Ureter (tissue), 1 donor: Measurements from ENCODE around the gene ZNF605. TPM values are rescaled to one million over a fixed set of nuclear protein-coding genes. Genes with fewer than 3 reads are reported as not detected.
"Not testable (repeated sequence)": the region's sequence is repeated elsewhere in the genome, so short reads cannot be mapped to it uniquely, and the experiment has no call there.

Experiments used
- DNase-seq: peaks from one replicate; pipeline ENCODE4 v3.0.0-alpha.2; 2020; ENCODE audit warnings: low spot score
- total RNA-seq: library from RNA; stranded (reverse); gene quantifications from one replicate; pipeline ENCODE4 v1.2.4, GENCODE V29; 2023
- donor health status: DM: yes; HTN: yes; CAD: no.

ZNF605 gene
- 24.4 TPM for total RNA-seq

GRCh38 chr12:132956011-132956788, at the start of gene ZNF605:
TSS of gene ZNF605 (minus strand) at chr12:132956306. CDS start at chr12:132945635, 10,671 bp downstream.
- peak; percentile 89 for DNase-seq

- no peak for DNase-seq
Observed at GRCh38 chr12:132998741-132999140, 42.6 kb upstream of the ZNF605 start.

GRCh38 chr12:132986885-132987225, 30.7 kb upstream of the ZNF605 start:
- DNase-seq: no peak

DNA sequence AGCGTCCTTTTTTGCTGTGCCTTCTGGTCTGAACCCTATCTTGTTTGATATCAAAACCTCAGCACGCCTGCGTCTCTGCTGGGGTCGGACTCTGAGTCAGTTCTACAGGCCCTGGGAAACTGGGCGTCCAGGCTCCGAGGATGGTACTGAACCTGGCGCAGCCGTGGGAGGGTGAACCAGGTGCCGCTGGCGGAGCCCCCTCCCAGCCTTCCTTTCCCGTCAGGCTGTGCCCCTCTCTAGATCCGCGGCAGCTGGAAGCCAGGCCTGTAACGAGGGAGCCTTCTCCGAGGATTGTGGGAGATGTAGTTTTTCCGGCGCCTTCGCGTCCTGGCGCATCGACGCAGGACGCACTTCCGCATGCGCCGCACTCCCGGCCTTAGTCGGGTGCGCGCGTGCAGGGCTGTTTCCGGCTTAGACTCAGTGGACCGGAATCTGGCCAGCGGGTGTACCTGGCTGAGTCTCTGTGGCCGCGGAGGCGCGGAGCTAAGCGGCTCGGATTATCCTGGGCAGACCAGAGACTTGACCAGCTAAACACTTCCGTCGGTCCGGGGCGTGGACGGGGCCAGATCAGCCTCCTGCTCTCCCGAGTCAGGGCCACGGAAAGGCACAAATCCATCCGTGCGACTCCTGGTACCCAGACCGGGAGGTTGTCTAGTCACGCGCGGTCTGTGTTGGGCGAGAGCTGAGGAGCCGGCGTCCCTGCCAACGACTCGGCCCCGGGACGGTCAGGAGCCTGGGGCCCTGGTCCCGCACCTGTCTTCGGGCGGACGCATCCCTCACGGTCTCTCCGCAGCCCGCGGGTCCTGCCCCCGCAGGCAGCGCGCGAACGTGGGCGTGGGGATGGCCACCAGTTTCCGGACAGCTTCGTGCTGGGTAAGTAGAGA, 30.1 kb upstream of the ZNF605 start, which contains the start of gene ZNF26:
Gene ZNF26, plus strand, starts transcription at position 367 of the 884 bp plus-strand sequence. Its CDS starts 474 bp downstream, at position 841.
- peak; percentile 91 for DNase-seq

DNA sequence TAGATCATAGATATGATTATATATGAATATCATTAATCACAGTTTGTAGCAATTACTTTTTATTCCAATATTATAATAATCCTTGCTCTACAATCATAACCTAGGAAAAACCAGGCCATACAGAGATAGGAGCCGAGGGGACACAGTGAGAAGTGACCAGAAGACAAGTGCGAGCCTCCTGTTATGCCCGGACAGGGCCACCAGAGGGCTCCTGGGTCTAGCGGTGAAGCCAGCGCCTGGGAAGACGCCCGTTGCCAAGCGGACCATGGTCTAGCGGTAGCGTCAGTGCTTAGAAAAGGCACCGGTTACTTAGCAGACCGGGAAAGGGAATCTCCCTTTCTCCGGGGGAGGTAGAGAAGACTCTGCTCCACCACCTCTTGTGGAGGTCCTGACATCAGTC, 20.8 kb upstream of the ZNF605 start:
- DNase-seq: not testable (repeated sequence)

GRCh38 chr12:132972374-132972773, 16.3 kb upstream of the ZNF605 start:
- no peak for DNase-seq

GRCh38 chr12:132967736-132968135, 11.6 kb upstream of the ZNF605 start:
- DNase-seq: no peak

- no peak for DNase-seq
Observed at GRCh38 chr12:132966676-132967415, 10.7 kb upstream of the ZNF605 start.

GRCh38 chr12:132965796-132966195, 9.7 kb upstream of the ZNF605 start:
- DNase-seq: no peak

DNA sequence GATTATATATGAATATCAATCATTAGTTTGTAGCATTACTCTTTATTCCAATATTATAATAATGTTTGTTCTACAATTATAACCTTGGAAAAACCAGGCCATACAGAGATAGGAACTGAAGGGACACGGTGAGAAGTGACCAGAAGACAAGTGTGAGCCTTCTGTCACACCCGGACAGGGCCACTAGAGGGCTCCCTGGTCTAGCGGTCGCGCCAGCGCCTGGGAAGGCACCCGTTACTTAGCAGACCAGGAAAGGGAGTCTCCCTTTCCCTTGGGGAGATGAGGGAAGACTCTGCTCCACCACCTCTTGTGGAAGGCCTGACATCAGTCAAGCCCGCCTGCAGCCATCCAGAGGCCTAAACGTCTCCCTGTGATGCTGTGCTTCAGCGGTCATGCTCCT, 7.8 kb upstream of the ZNF605 start:
- not testable (repeated sequence) for DNase-seq

DNA sequence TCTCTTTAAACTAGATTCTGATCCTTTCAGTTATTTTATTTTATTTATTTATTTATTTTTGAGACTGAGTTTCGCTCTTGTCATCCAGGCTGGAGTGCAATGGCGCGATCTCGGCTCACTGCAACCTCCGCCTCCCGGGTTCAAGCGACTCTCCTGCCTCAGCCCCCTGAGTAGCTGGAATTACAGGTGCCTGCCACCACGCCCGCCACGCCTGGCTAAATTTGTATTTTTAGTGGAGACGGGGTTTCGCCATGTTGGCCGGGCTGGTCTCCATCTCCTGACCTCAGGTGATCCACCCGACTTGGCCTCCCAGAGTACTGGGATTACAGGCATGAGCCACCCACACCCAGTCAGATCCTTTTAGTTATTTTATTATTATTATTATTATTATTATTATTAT, 5.7 kb upstream of the ZNF605 start:
- not testable (repeated sequence) for DNase-seq

- peak; percentile 54 for DNase-seq
Observed at GRCh38 chr12:132955094-132956010, 754 bp downstream of the ZNF605 start.

GRCh38 chr12:132954471-132955048, 1.5 kb downstream of the ZNF605 start:
- no peak for DNase-seq

- no peak for DNase-seq
Observed at GRCh38 chr12:132953771-132954170, 2.3 kb downstream of the ZNF605 start.

- DNase-seq: no peak
Observed at GRCh38 chr12:132953163-132953425, 3.0 kb downstream of the ZNF605 start.

GRCh38 chr12:132952371-132953162, 3.5 kb downstream of the ZNF605 start:
- DNase-seq: no peak

GRCh38 chr12:132951649-132952048, 4.5 kb downstream of the ZNF605 start:
- DNase-seq: no peak

DNA sequence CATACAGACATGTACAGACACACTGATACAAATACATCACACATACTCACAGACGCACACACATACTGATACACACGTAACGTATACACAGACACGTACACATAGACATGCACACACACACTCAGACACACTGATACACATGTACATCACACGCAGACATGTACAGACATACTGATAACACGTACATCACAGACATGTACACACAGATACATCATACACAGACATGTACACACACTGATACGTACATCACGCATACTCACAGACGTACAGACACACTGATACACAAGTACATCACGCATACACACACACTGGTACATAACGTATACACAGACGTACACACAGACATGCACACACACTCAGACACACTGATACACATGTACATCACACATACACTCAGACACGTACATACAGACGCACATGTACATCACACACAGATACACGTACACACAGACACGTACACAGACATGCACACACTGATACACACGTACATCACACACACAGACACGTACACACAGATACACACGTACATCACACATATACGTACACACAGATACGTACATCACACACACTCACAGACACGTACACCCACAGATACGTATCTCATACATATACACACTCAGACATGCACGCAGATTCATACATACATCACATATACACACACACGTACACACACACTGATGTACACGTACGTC, 5.1 kb downstream of the ZNF605 start:
- DNase-seq: no peak
